Measurements from ENCODE around the gene HCFC1R1.

The HCFC1R1 gene

GRCh38 chr16:3001316-3001715, 22.4 kb downstream of the HCFC1R1 start:
- DNase-seq (ENCODE audit: low read depth in 2 of 2, low spot score in 1 of 2) = no peak

- DNase-seq (ENCODE audit: low read depth in 2 of 2, low spot score in 1 of 2) = no peak
Measured at GRCh38 chr16:3000540-3000939, 23.2 kb downstream of the HCFC1R1 start.

GRCh38 chr16:2999929-3000328, 23.8 kb downstream of the HCFC1R1 start:
- DNase-seq (ENCODE audit: low read depth in 2 of 2, low spot score in 1 of 2) = no peak

- no peak for DNase-seq (ENCODE audit: low read depth in 2 of 2, low spot score in 1 of 2)
Measured at GRCh38 chr16:2996298-2996697, 27.4 kb downstream of the HCFC1R1 start.

GRCh38 chr16:2992383-2993081, 31.2 kb downstream of the HCFC1R1 start:
- no peak for DNase-seq (ENCODE audit: low read depth in 2 of 2, low spot score in 1 of 2)

- no peak for DNase-seq (ENCODE audit: low read depth in 2 of 2, low spot score in 1 of 2)
Measured at GRCh38 chr16:2991566-2992261, 32.0 kb downstream of the HCFC1R1 start.

- DNase-seq (ENCODE audit: low read depth in 2 of 2, low spot score in 1 of 2) = no peak
Measured at GRCh38 chr16:2990891-2991290, 32.9 kb downstream of the HCFC1R1 start.

GRCh38 chr16:2988590-2989099, 35.1 kb downstream of the HCFC1R1 start:
- DNase-seq (ENCODE audit: low read depth in 2 of 2, low spot score in 1 of 2) = no peak

GRCh38 chr16:2987833-2988232, 35.9 kb downstream of the HCFC1R1 start:
- no peak for DNase-seq (ENCODE audit: low read depth in 2 of 2, low spot score in 1 of 2)

- no peak for DNase-seq (ENCODE audit: low read depth in 2 of 2, low spot score in 1 of 2)
Measured at GRCh38 chr16:2987286-2987685, 36.5 kb downstream of the HCFC1R1 start.

- no peak for DNase-seq (ENCODE audit: low read depth in 2 of 2, low spot score in 1 of 2)
Measured at GRCh38 chr16:2986623-2987188, 37.0 kb downstream of the HCFC1R1 start.

- no peak for DNase-seq (ENCODE audit: low read depth in 2 of 2, low spot score in 1 of 2)
Measured at GRCh38 chr16:2985893-2986355, 37.8 kb downstream of the HCFC1R1 start.

- no peak for DNase-seq (ENCODE audit: low read depth in 2 of 2, low spot score in 1 of 2)
Measured at GRCh38 chr16:2985462-2985861, 38.3 kb downstream of the HCFC1R1 start.

- peak in 1 of 2 donors; percentile 35 for DNase-seq (ENCODE audit: low read depth in 2 of 2, low spot score in 1 of 2)
Measured at GRCh38 chr16:2983706-2984136, 40.0 kb downstream of the HCFC1R1 start.

- DNase-seq (ENCODE audit: low read depth in 2 of 2, low spot score in 1 of 2) = no peak
Measured at GRCh38 chr16:2982402-2982801, 41.3 kb downstream of the HCFC1R1 start.

- DNase-seq (ENCODE audit: low read depth in 2 of 2, low spot score in 1 of 2) = no peak
Measured at GRCh38 chr16:2981899-2982250, 41.9 kb downstream of the HCFC1R1 start.

GRCh38 chr16:2981177-2981898, 42.4 kb downstream of the HCFC1R1 start:
- no peak for DNase-seq (ENCODE audit: low read depth in 2 of 2, low spot score in 1 of 2)

GRCh38 chr16:2980227-2981176, 43.2 kb downstream of the HCFC1R1 start, which contains the start of gene PKMYT1:
Gene PKMYT1, minus strand, starts transcription at chr16:2980446. Its CDS starts 789 bp downstream, at chr16:2979657.
- DNase-seq (ENCODE audit: low read depth in 2 of 2, low spot score in 1 of 2) = peak; percentile 85 to 86

GRCh38 chr16:2979669-2980226, 44.0 kb downstream of the HCFC1R1 start:
- no peak for DNase-seq (ENCODE audit: low read depth in 2 of 2, low spot score in 1 of 2)

GRCh38 chr16:2977440-2977839, 46.3 kb downstream of the HCFC1R1 start:
- no peak for DNase-seq (ENCODE audit: low read depth in 2 of 2, low spot score in 1 of 2)
